Large intestine (tissue), 3 donors: ENCODE results near the gene ZFPM1. TPM values are rescaled to one million over a fixed set of nuclear protein-coding genes. Genes with fewer than 3 reads are reported as not detected.

Experiments
- DNase-seq, 2 donors: peaks; one replicate each; pipeline versions ENCODE4 v3.0.0 to v3.0.0-alpha.2; 2013
- H3K27ac ChIP-seq: one replicate; pipeline ENCODE4 v1.5.1; 2013; ENCODE audit warnings: low read length
- H3K27me3 ChIP-seq: 2 replicates; pipeline ENCODE4 v1.6.1; 2013; ENCODE audit warnings: low read length; ENCODE audit not compliant: control insufficient read depth, insufficient read depth
- H3K36me3 ChIP-seq: 2 replicates; pipeline ENCODE4 v1.6.1; 2013; ENCODE audit warnings: low read length; ENCODE audit not compliant: control insufficient read depth, insufficient read depth
- H3K4me1 ChIP-seq: one replicate; pipeline ENCODE4 v1.6.1; 2013; ENCODE audit warnings: low read length; ENCODE audit not compliant: control insufficient read depth, insufficient read depth
- H3K4me3 ChIP-seq: one replicate; pipeline ENCODE4 v1.5.1; 2013; ENCODE audit warnings: low read length
- H3K9me3 ChIP-seq: one replicate; pipeline ENCODE4 v1.6.1; 2013; ENCODE audit warnings: mild to moderate bottlenecking, low read depth, low read length, moderate library complexity; ENCODE audit not compliant: control insufficient read depth
- WGBS: methylation state at CpG from one replicate; pipeline ENCODE4 v1.1.5; 2013; ENCODE audit warnings: low lambda C conversion rate; ENCODE audit not compliant: insufficient coverage; 5-methylcytosine and 5-hydroxymethylcytosine counted together
- polyA plus RNA-seq: library from polyadenylated mRNA; unstranded; fragments of 120-200 nt; gene quantifications from one replicate; pipeline ENCODE4 v1.2.1, GENCODE V29; 2013

ZFPM1 gene
- polyA plus RNA-seq, 1 donor = 27.2 TPM

DNA sequence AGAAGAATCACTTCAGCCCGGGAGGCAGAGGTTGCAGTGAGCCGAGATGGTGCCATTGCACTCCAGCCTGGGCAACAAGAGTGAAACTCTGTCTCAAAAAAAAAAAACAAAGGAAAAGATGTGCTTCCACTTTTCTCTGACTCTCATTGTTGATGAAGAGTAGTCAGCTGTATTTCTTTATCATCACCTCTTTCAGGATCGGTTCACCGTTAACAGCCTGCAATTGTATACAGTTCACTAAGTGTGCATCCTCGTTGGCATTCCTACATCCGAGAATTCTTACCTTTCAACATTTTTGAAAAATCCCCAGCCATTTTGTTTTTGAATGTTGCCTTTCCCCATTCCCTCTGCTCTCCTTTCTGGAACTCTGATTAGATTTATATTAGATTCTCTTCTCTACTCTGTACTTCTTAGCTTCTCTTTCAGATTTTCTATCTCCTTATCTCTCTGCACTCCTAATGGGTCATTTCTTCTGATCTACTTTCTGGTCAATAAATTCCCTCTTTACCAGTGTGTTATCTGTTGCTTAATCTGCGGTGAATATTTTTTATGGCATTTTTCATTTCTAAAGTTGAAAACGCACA lies 90.2 kb downstream of the ZFPM1 start:
- peaks cover 33% of the 10 kb centered on the region for H3K27me3 ChIP-seq
- no peak for DNase-seq
- H3K4me1 ChIP-seq = peaks cover 12% of the 10 kb centered on the region
- peaks cover 21% of the 10 kb centered on the region for H3K9me3 ChIP-seq
- WGBS = 89% methylated on average over 5 of the region's 8 CpGs
- H3K27ac ChIP-seq = no peak overlapping the region
- H3K36me3 ChIP-seq = no peaks in the 10 kb centered on the region
- no peak overlapping the region for H3K4me3 ChIP-seq

DNA sequence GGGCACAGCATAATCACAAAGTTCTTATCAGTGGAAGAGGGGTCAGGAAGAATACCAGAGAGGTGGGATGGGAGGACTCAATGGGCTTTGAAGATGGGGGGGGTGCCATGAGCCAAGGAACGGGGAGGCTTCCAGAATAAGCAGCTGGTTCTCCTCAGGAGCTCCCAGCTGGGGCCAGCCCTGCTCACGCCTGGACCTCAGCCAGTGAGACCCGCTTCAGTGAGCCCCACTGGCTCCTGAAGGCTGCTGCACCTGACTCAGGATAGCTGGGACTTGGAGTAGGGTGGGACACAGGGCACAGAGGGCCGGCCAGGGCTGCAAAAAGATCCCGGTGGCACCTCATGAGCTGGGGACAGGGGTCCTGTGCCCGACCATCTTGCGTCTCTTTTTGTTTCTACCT lies 92.7 kb downstream of the ZFPM1 start:
- no peak for DNase-seq
- Histone ChIP-seq H3K36me3 (no peaks in the 10 kb centered on the region), H3K27me3 (peaks cover 14% of the 10 kb centered on the region), H3K4me1 (peaks cover 4% of the 10 kb centered on the region), H3K27ac (no peak overlapping the region), H3K4me3 (no peak overlapping the region), H3K9me3 (peaks cover 21% of the 10 kb centered on the region)
- no CpG with 5 or more reads among the region's 7 CpGs for WGBS

DNA sequence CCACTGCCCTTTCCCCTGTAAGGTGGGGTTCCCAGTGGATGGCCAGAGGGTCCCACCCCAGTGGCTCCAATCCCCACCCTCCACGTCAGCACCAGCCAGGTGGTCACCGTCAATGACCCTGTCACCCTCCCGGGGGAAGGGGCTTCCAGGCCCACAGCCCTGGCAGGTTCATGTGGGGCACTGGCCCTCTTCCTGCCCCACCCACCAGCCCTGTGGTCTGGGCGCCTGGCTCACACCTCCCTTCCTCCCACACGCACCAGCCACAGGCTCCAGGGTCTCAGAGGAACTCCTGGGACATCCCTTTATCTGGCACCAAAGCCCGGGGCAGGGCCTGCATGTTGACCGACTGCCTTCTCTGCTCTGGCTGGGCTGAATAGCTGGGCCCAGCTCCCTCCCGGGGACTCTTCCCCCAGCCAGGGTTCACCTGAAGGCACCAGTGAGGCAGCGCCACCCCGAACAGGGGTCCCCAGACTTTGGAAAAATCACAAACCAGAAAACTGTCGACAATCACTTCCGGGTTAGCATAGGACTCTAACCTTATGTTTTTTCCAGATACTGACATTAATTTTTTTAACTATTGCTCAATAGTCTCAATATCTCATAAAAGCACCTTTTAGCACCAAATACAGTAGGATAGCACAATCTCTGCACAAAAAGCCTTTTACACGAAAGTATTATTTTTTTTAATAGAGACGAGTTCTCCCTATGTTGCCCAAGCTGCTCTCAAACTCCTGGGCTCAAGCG lies 95.2 kb downstream of the ZFPM1 start:
- DNase-seq = no peak
- Histone ChIP-seq H3K27me3 (peaks cover 14% of the 10 kb centered on the region), H3K36me3 (no peaks in the 10 kb centered on the region), H3K4me1 (peaks cover 4% of the 10 kb centered on the region), H3K4me3 (no peak overlapping the region), H3K27ac (no peak overlapping the region), H3K9me3 (peaks cover 9% of the 10 kb centered on the region)
- WGBS = no CpG with 5 or more reads among the region's 15 CpGs

DNA sequence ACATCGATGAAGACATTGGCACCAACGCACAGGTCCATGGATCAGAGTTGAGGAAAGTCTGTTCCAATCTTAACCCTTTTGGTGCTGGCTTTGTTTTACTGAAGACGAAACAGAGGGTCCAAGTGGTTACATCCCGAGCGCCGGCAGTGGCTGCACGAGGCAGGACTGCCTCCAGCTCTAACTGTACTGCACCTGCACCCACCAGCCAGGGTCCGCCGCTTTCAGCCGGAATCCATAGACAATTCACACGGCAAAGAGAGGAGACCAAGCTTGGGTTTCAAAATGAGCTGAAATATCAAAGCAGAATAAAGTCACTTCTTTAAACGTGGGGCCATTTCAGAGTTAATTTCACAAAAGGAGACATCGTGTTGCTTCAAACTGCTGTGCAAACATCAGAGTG lies 95.9 kb downstream of the ZFPM1 start:
- Histone ChIP-seq H3K4me1 (peaks cover 4% of the 10 kb centered on the region), H3K9me3 (peaks cover 3% of the 10 kb centered on the region), H3K27me3 (peaks cover 14% of the 10 kb centered on the region), H3K36me3 (no peaks in the 10 kb centered on the region), H3K4me3 (no peak overlapping the region), H3K27ac (no peak overlapping the region)
- DNase-seq = no peak
- no CpG with 5 or more reads among the region's 13 CpGs for WGBS

DNA sequence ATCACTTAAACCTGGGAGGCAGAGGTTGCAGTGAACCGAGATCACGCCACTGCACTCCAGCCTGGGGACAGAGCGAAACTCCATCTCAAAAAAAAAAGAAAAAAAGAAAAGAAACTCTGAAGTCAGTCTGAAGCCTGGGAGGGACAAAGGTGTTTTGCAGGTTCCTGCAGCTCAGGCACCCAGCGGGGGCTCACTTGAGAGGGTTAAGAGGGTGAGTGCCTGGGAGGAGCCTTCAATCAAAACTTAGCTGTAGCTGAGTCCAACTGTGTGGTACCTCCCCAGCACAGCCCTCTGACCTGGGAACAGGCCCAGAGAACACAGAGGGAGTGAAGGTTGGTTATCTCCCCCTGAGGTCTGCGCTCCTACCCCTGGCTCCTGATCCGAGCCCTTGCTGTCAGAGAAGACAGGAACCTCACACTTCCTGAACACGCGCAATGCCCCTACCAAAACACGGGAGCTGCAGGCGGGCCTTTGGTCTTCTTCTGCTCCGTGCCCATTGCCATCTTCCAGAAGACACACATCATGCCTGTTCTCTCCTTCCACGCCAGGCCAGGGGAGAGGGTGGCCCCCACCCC lies 96.7 kb downstream of the ZFPM1 start:
- 70% methylated on average over 2 of the region's 12 CpGs for WGBS
- H3K4me3 ChIP-seq = no peak overlapping the region
- no peak overlapping the region for H3K27ac ChIP-seq

DNA sequence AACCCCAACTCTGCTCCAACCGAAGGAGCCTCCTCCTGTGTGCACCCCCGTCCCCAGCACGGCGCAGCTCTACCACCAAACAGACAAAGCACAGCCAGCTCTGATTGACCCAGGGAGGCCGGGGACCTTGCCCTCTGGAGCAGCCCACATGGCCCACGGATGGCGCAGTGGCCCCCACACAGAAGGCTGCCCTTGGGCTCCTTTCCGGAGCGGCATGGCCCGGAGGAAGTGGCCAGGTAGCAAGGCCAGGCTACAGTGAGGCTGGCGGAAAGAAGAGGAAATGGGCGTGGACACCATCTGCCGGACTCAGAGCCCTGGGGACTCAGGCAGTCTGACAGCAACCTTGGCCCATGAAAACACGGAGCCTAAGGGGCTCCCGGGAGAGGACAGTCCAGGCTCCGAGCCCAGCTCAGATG lies 97.2 kb downstream of the ZFPM1 start:
- Histone ChIP-seq H3K4me1 (peaks cover 4% of the 10 kb centered on the region), H3K4me3 (no peak overlapping the region), H3K36me3 (no peaks in the 10 kb centered on the region), H3K9me3 (no peaks in the 10 kb centered on the region), H3K27me3 (peaks cover 11% of the 10 kb centered on the region), H3K27ac (no peak overlapping the region)
- no peak for DNase-seq
- no CpG with 5 or more reads among the region's 16 CpGs for WGBS

More for the DNA sequence above, 96.7 kb downstream of the ZFPM1 start:
- peaks cover 4% of the 10 kb centered on the region for H3K4me1 ChIP-seq
- H3K27me3 ChIP-seq = peaks cover 14% of the 10 kb centered on the region
- no peaks in the 10 kb centered on the region for H3K9me3 ChIP-seq
- no peak for DNase-seq
- no peaks in the 10 kb centered on the region for H3K36me3 ChIP-seq

DNA sequence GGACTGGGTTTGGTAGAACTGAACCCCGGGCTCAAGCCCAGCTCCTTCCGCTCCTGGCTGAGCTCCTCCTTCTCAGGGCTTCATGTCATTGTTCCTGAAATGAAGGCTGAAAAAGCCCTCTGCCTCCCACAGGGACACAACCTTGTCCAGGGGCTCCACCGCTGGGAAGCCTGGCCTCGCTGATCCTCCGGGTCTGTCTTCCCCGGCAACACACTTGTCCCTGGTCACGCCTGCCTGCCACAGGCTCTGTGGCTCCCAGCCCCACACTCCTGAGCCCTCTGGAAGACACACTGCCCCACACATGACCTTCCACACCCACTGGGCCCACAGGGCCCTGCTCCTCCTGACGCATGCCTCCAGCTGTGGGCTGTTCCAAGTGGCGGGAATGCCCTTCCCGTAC lies 99.1 kb downstream of the ZFPM1 start:
- Histone ChIP-seq H3K4me1 (peaks cover 4% of the 10 kb centered on the region), H3K9me3 (no peaks in the 10 kb centered on the region), H3K27ac (no peak overlapping the region)

DNA sequence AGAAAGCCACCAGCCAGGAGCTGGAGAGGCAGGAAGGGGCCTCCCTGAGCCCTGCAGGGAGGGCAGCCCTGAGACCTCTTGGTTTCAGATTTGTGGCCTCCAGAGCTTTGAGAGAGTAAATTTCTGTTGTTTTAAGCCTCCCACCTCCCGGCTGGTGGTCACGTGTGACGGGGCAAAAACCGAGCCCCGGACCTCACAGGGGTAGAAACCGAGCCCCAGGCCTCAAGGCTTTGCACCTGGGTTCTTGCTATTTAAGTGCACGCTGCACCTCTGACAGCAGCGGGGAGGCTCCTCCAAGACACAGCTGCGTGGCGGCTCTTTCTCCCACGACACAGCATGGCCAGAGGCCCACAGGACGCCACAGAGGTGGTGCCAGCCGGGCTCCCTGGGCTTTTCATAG lies 99.7 kb downstream of the ZFPM1 start:
- Histone ChIP-seq H3K4me1 (peaks cover 4% of the 10 kb centered on the region), H3K27ac (no peak overlapping the region)
- WGBS = no CpG with 5 or more reads among the region's 13 CpGs

More for the DNA sequence above, 99.1 kb downstream of the ZFPM1 start:
- H3K4me3 ChIP-seq = no peak overlapping the region
- DNase-seq = no peak
- peaks cover 6% of the 10 kb centered on the region for H3K27me3 ChIP-seq
- WGBS = 93% methylated on average over 3 of the region's 10 CpGs
- H3K36me3 ChIP-seq = no peaks in the 10 kb centered on the region

DNA sequence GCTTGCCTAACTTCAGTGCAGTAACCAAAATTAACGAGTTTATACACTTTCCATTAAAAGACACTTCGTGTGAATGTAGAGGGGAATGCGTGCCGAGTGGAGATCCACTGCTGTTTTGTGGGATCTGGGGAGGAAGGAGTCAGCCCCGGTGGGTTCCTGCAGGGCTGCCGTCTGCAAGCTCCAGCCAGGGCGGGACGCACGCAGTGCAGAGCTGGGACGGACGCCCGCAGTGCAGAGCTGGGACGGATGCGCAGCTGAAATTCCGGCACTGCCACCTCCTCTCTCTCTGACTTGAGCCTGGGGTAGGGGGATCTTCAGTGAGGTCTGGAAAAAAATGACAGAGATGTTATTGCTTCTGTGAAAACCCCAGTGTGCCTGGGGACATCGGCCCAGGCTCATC lies 100.7 kb downstream of the ZFPM1 start:
- H3K36me3 ChIP-seq = no peaks in the 10 kb centered on the region
- no peak overlapping the region for H3K27ac ChIP-seq
- no peaks in the 10 kb centered on the region for H3K9me3 ChIP-seq
- peaks cover 3% of the 10 kb centered on the region for H3K27me3 ChIP-seq
- no CpG with 5 or more reads among the region's 16 CpGs for WGBS
- no peak for DNase-seq
- peaks cover 7% of the 10 kb centered on the region for H3K4me1 ChIP-seq
- H3K4me3 ChIP-seq = no peak overlapping the region

More for the DNA sequence above, 99.7 kb downstream of the ZFPM1 start:
- no peak for DNase-seq
- no peaks in the 10 kb centered on the region for H3K36me3 ChIP-seq
- H3K27me3 ChIP-seq = peaks cover 8% of the 10 kb centered on the region
- H3K9me3 ChIP-seq = no peaks in the 10 kb centered on the region
- H3K4me3 ChIP-seq = no peak overlapping the region

DNA sequence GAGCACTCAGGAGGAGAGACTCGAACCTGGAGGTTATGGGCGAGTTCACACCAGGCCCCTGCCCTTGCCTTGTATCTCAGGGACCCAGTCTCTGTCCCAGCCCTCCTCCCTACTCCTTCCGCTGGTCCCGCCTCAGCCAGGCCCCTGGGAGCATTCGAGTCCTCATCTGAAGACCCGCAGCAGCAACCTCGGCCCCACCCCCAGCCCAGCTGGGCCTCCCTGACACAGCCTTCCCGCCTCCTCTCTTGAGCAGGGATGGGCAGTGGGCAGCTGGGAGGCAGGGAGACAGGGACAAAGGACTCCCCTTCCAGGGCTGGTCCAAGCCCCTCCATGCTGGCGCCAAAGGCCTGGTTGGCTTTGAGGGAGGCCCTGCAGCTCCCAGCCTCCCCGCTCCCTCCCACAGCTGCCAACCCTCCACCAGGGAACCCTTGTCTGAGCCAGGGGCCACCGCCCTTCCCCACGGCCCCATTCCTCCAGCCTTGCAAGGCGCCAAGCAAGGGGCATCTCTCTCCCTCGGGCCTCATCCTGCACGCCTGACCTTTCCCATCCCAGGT lies 101.7 kb downstream of the ZFPM1 start:
- peaks cover 3% of the 10 kb centered on the region for H3K27me3 ChIP-seq
- no peak overlapping the region for H3K27ac ChIP-seq
- 100% methylated on average over 1 of the region's 15 CpGs for WGBS

More for the DNA sequence above, 101.7 kb downstream of the ZFPM1 start:
- Histone ChIP-seq H3K36me3 (no peaks in the 10 kb centered on the region), H3K4me3 (no peak overlapping the region), H3K9me3 (no peaks in the 10 kb centered on the region), H3K4me1 (peaks cover 9% of the 10 kb centered on the region)
- DNase-seq = no peak
